ENCODE results near the gene CALY. TPM values are rescaled to one million over a fixed set of nuclear protein-coding genes. Genes with fewer than 3 reads are reported as not detected.

The CALY gene
- total RNA-seq, 2 experiments from 2014 or later: 3.8 to 3.9 TPM

- ChIA-PET POLR2A (no interaction called here), CTCF (interaction anchor here (1.0 to 1.3 kb wide), 2 partner anchors 11 to 17 kb away, joined by 3 to 4 read pairs; no protein-coding TSS in a partner anchor)
- no peak overlapping the region for H3K4me3 ChIP-seq (ENCODE audit: low read length)
- H3K27me3 Mint-ChIP-seq: peaks cover 2% of the 10 kb centered on the region
- no peak for TF ChIP-seq CTCF (IDR thresholded peaks at IDR 0.05)
- peaks cover 8% of the 10 kb centered on the region for H3K4me1 Mint-ChIP-seq (ENCODE audit: low read depth)
- ATAC-seq (ENCODE audit: poor library complexity): no peak
- no peak overlapping the region for H3K27ac Mint-ChIP-seq
- peaks cover 0 to 9% of the 10 kb centered on the region in 2 experiments for H3K9me3 ChIP-seq (ENCODE audit: control insufficient read depth in 1 of 2, insufficient read depth in 1 of 2, low read length in 2 of 2)
- H3K36me3 Mint-ChIP-seq (ENCODE audit: low read depth): peaks cover 37% of the 10 kb centered on the region
- H3K4me3 Mint-ChIP-seq: peak overlapping the region; percentile 15
- H3K4me1 ChIP-seq (ENCODE audit: insufficient read depth, low read length): peaks cover 11% of the 10 kb centered on the region
- H3K36me3 ChIP-seq (ENCODE audit: insufficient read depth, low read length): peaks cover 37% of the 10 kb centered on the region
- no peaks in the 10 kb centered on the region for H3K9me3 Mint-ChIP-seq
- no peak for DNase-seq
- no peak overlapping the region for H3K27ac ChIP-seq (ENCODE audit: low read depth in 1 of 2, low read length in 2 of 2)
- intact Hi-C loops (cut with DNase I, micrococcal nuclease): no loop called here
- no peaks in the 10 kb centered on the region for H3K27me3 ChIP-seq (ENCODE audit: control insufficient read depth in 1 of 2, insufficient read depth in 2 of 2, low read length in 2 of 2)
Observed at GRCh38 chr10:133313192-133313591, 23.5 kb downstream of the CALY start.

- H3K27me3 ChIP-seq (ENCODE audit: control insufficient read depth in 1 of 2, insufficient read depth in 2 of 2, low read length in 2 of 2): no peaks in the 10 kb centered on the region
- H3K9me3 ChIP-seq (ENCODE audit: control insufficient read depth in 1 of 2, insufficient read depth in 1 of 2, low read length in 2 of 2): peaks cover 0 to 9% of the 10 kb centered on the region in 2 experiments
- Mint-ChIP-seq H3K9me3 (no peaks in the 10 kb centered on the region), H3K27ac (no peak overlapping the region), H3K4me3 (peak overlapping the region; percentile 15), H3K36me3 (ENCODE audit: low read depth) (peaks cover 41% of the 10 kb centered on the region), H3K27me3 (peaks cover 6% of the 10 kb centered on the region), H3K4me1 (ENCODE audit: low read depth) (peaks cover 12% of the 10 kb centered on the region)
- no peak for ATAC-seq (ENCODE audit: poor library complexity)
- intact Hi-C loops (cut with DNase I, micrococcal nuclease): no loop called here
- no peak for TF ChIP-seq CTCF (IDR thresholded peaks at IDR 0.05)
- ChIA-PET POLR2A (no interaction called here), CTCF (no interaction called here)
- H3K27ac ChIP-seq (ENCODE audit: low read depth in 1 of 2, low read length in 2 of 2): no peak overlapping the region
- H3K36me3 ChIP-seq (ENCODE audit: insufficient read depth, low read length): peaks cover 37% of the 10 kb centered on the region
- no peak overlapping the region for H3K4me3 ChIP-seq (ENCODE audit: low read length)
- peaks cover 16% of the 10 kb centered on the region for H3K4me1 ChIP-seq (ENCODE audit: insufficient read depth, low read length)
- no peak for DNase-seq
Observed at GRCh38 chr10:133312769-133313145, 23.9 kb downstream of the CALY start.

GRCh38 chr10:133312016-133312768 is 24.5 kb downstream of the CALY start:
- no peak for TF ChIP-seq CTCF (IDR thresholded peaks at IDR 0.05)
- Histone ChIP-seq H3K27me3 (ENCODE audit: control insufficient read depth in 1 of 2, insufficient read depth in 2 of 2, low read length in 2 of 2) (no peaks in the 10 kb centered on the region), H3K9me3 (ENCODE audit: control insufficient read depth in 1 of 2, insufficient read depth in 1 of 2, low read length in 2 of 2) (peaks cover 0 to 9% of the 10 kb centered on the region in 2 experiments), H3K4me1 (ENCODE audit: insufficient read depth, low read length) (peaks cover 21% of the 10 kb centered on the region), H3K27ac (ENCODE audit: low read depth in 1 of 2, low read length in 2 of 2) (no peak overlapping the region), H3K36me3 (ENCODE audit: insufficient read depth, low read length) (peaks cover 37% of the 10 kb centered on the region), H3K4me3 (ENCODE audit: low read length) (no peak overlapping the region)
- Mint-ChIP-seq H3K4me3 (peak overlapping the region; percentile 11), H3K4me1 (ENCODE audit: low read depth) (peaks cover 18% of the 10 kb centered on the region), H3K36me3 (ENCODE audit: low read depth) (peaks cover 45% of the 10 kb centered on the region), H3K27ac (peak overlapping the region; percentile 67), H3K9me3 (no peaks in the 10 kb centered on the region), H3K27me3 (peaks cover 7% of the 10 kb centered on the region)
- ChIA-PET CTCF (no interaction called here), POLR2A (no interaction called here)
- intact Hi-C loops (cut with DNase I, micrococcal nuclease): no loop called here
- no peak for ATAC-seq (ENCODE audit: poor library complexity)
- no peak for DNase-seq
